Upper lobe of left lung (tissue), 6 donors: ENCODE data around the gene OAT. TPM values are rescaled to one million over a fixed set of nuclear protein-coding genes. Genes with fewer than 3 reads are reported as not detected.

Source experiments
- ATAC-seq, 2 donors: fragments of 200-7000 bp; cut with Tn5 transposase; one replicate each; pipeline ENCODE4 v1.9.1; 2022; ENCODE audit warnings: mild to moderate bottlenecking in 2 of 2, moderate library complexity in 2 of 2; ENCODE audit not compliant: low FRiP score in 2 of 2
- DNase-seq, 2 donors: peaks; one replicate each; pipeline ENCODE4 v3.0.0-alpha.2; 2019 to 2020
- H3K27ac ChIP-seq, 4 donors: fragments of 200-600 bp; sonication (generic); one replicate each; pipeline ENCODE4 v1.5.1; 2016 to 2019
- H3K27me3 ChIP-seq, 4 donors: fragments of 200-600 bp; sonication (generic); one replicate each; pipeline ENCODE4 v1.5.1; 2017 to 2019
- H3K36me3 ChIP-seq, 4 donors: fragments of 200-600 bp; sonication (generic); one replicate each; pipeline ENCODE4 v1.5.1; 2016 to 2019
- H3K4me1 ChIP-seq, 4 donors: fragments of 200-600 bp; sonication (generic); one replicate each; pipeline ENCODE4 v1.5.1; 2018 to 2019
- H3K4me3 ChIP-seq, 4 donors: fragments of 200-600 bp; sonication (generic); one replicate each; pipeline ENCODE4 v1.5.1; 2017 to 2019; ENCODE audit warnings: mild to moderate bottlenecking in 2 of 4, moderate library complexity in 1 of 4
- H3K9me3 ChIP-seq, 4 donors: fragments of 200-600 bp; sonication (generic); one replicate each; pipeline ENCODE4 v1.5.1; 2018 to 2019
- CTCF ChIP-seq, 6 experiments: fragments of 450-650 bp in 4 of 6; fragments of 200-600 bp in 2 of 6; sonication (generic) in 2 of 6; IDR thresholded peaks; one replicate each; pipeline ENCODE4 v1.5.1; 2016 to 2019; ENCODE audit warnings: antibody characterized with exemption in 6 of 6
- EP300 ChIP-seq, 4 donors: sonication (generic); formaldehyde crosslinking; IDR thresholded peaks; one replicate each; pipeline ENCODE4 v1.5.1; 2017; ENCODE audit warnings: antibody characterized with exemption in 4 of 4, control low read depth in 2 of 4
- POLR2A ChIP-seq, 4 donors: fragments of 450-650 bp; IDR thresholded peaks; one replicate each; pipeline ENCODE4 v1.5.1; 2016 to 2017; ENCODE audit warnings: antibody characterized with exemption in 4 of 4, mild to moderate bottlenecking in 2 of 4
- POLR2AphosphoS5 ChIP-seq, 2 donors: sonication (generic); formaldehyde crosslinking; IDR thresholded peaks; one replicate each; pipeline ENCODE4 v1.5.1; 2017; ENCODE audit warnings: antibody characterized with exemption in 2 of 2
- WGBS, 2 donors: methylation state at CpG; one replicate each; pipeline ENCODE4 v1.1.5; 2017 to 2018; 5-methylcytosine and 5-hydroxymethylcytosine counted together
- total RNA-seq, 6 donors: library from RNA; depleted of rRNA in 4 of 6; stranded (reverse); fragments of >200 nt in 4 of 6; gene quantifications; one replicate each; pipeline versions ENCODE4 v1.1.0 to v1.2.1, GENCODE V29; 2016 to 2021
- donor health status: DM: no; HTN: no; CAD: no; lungs with moderate emphysema.
- donor health status: DM: no; HTN: yes; CAD: no; lungs with severe emphysema.

Gene OAT
- total RNA-seq, 6 donors from 2014 or later: 21.0 to 82.7 (median 48.0) TPM

- ATAC-seq: no peak
- H3K27me3 ChIP-seq: no peaks in the 10 kb centered on the region
These were observed 32.3 kb downstream of the OAT start for GRCh38 chr10:124386186-124387077.

GRCh38 chr10:124385627-124386185 lies 33.0 kb downstream of the OAT start:
- no peak for TF ChIP-seq POLR2AphosphoS5 (IDR thresholded peaks at IDR 0.05)
- no peak for TF ChIP-seq CTCF (IDR thresholded peaks at IDR 0.05)
- TF ChIP-seq POLR2A (IDR thresholded peaks at IDR 0.05): no peak
- no peak for TF ChIP-seq EP300 (IDR thresholded peaks at IDR 0.05)

More at GRCh38 chr10:124386186-124387077, 32.3 kb downstream of the OAT start:
- peaks cover 7 to 13% (median 11%) of the 10 kb centered on the region in 4 donors for H3K4me1 ChIP-seq
- no peak overlapping the region for H3K4me3 ChIP-seq
- H3K27ac ChIP-seq: no peak overlapping the region
- TF ChIP-seq POLR2AphosphoS5 (IDR thresholded peaks at IDR 0.05): no peak
- no peak for TF ChIP-seq POLR2A (IDR thresholded peaks at IDR 0.05)
- TF ChIP-seq EP300 (IDR thresholded peaks at IDR 0.05): no peak
- TF ChIP-seq CTCF (IDR thresholded peaks at IDR 0.05): no peak
- H3K9me3 ChIP-seq: no peaks in the 10 kb centered on the region
- no peaks in the 10 kb centered on the region for H3K36me3 ChIP-seq
- DNase-seq: peak in 1 of 2 donors; percentile 69
- WGBS, 2 donors: 83% methylated on average over 5 to 20 of the region's 21 CpGs

GRCh38 chr10:124384591-124385190 lies 34.0 kb downstream of the OAT start:
- DNase-seq: no peak
- ATAC-seq: no peak
- WGBS, 2 donors: 85 to 100% methylated on average over 1 to 7 of the region's 7 CpGs

More at GRCh38 chr10:124385627-124386185, 33.0 kb downstream of the OAT start:
- Histone ChIP-seq H3K4me3 (no peak overlapping the region), H3K4me1 (peaks cover 7 to 13% (median 11%) of the 10 kb centered on the region in 4 donors), H3K36me3 (no peaks in the 10 kb centered on the region), H3K27ac (no peak overlapping the region), H3K9me3 (no peaks in the 10 kb centered on the region), H3K27me3 (peaks cover 0 to 3% (median 0%) of the 10 kb centered on the region in 4 donors)
- ATAC-seq (no peak), DNase-seq (peak in 1 of 2 donors; percentile 18)
- 78 to 88% methylated on average over 8 to 12 of the region's 12 CpGs for WGBS, 2 donors

GRCh38 chr10:124384172-124384571 lies 34.6 kb downstream of the OAT start:
- no peak for ATAC-seq
- peaks cover 6 to 8% (median 7%) of the 10 kb centered on the region in 4 donors for H3K4me1 ChIP-seq

More at GRCh38 chr10:124384591-124385190, 34.0 kb downstream of the OAT start:
- Histone ChIP-seq H3K9me3 (no peaks in the 10 kb centered on the region), H3K27ac (no peak overlapping the region), H3K4me1 (peaks cover 7 to 13% (median 10%) of the 10 kb centered on the region in 4 donors), H3K4me3 (no peak overlapping the region), H3K36me3 (no peaks in the 10 kb centered on the region), H3K27me3 (peaks cover 0 to 4% (median 0%) of the 10 kb centered on the region in 4 donors)
- TF ChIP-seq POLR2AphosphoS5 (IDR thresholded peaks at IDR 0.05) (no peak), CTCF (IDR thresholded peaks at IDR 0.05) (no peak), EP300 (IDR thresholded peaks at IDR 0.05) (no peak), POLR2A (IDR thresholded peaks at IDR 0.05) (no peak)

More at GRCh38 chr10:124384172-124384571, 34.6 kb downstream of the OAT start:
- WGBS, 2 donors: 71 to 76% methylated on average over 4 of the region's 4 CpGs
- Histone ChIP-seq H3K27ac (no peak overlapping the region), H3K9me3 (no peaks in the 10 kb centered on the region), H3K4me3 (no peak overlapping the region), H3K27me3 (peaks cover 0 to 4% (median 0%) of the 10 kb centered on the region in 4 donors), H3K36me3 (no peaks in the 10 kb centered on the region)
- DNase-seq: no peak
- TF ChIP-seq EP300 (IDR thresholded peaks at IDR 0.05): no peak
- no peak for TF ChIP-seq POLR2AphosphoS5 (IDR thresholded peaks at IDR 0.05)
- no peak for TF ChIP-seq POLR2A (IDR thresholded peaks at IDR 0.05)
- no peak for TF ChIP-seq CTCF (IDR thresholded peaks at IDR 0.05)
